ENCODE data around the gene ARHGAP28.

ARHGAP28 gene

DNA sequence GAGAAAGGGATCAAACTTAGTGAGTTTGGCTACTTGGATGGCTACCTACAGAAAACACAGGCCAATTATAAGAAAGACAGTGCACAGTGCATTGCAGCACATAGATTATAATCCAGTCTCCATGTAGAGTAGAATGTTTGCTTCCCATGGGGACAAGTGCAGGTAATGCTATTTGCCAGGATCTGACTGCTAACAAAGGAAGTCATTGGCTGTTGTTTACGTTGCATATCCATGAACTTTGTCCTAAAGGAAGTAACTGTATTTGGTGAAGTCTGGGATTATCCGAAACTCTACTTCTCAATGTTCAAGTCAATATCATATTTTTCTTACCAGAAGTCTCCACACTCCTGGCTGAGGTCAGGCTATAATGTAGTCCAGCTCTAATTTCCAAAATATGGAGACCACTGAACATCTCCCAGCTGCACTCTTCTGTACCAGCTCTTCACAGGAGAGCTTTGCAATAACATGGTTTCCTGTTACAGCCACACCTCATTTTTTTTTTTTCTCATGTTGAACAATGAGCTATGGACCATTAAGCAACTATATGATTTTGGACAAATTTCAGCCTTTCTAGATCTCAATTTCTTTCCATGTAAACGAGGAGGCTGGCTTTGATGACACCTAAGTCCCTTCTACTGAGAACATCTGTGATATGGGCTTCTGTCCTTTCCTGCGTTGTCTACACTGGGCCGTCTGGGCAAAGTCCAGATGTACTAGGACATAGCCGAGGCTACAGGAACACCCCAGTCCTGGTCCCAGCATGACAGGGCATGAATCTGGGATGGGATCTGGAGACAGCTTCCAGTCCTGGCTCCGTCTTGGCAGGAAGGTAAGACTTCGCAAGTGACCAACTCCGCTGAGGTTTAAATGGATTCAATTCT is 233.3 kb downstream of the ARHGAP28 start:
- no peak for DNase-seq (ENCODE audit: low read depth)

DNA sequence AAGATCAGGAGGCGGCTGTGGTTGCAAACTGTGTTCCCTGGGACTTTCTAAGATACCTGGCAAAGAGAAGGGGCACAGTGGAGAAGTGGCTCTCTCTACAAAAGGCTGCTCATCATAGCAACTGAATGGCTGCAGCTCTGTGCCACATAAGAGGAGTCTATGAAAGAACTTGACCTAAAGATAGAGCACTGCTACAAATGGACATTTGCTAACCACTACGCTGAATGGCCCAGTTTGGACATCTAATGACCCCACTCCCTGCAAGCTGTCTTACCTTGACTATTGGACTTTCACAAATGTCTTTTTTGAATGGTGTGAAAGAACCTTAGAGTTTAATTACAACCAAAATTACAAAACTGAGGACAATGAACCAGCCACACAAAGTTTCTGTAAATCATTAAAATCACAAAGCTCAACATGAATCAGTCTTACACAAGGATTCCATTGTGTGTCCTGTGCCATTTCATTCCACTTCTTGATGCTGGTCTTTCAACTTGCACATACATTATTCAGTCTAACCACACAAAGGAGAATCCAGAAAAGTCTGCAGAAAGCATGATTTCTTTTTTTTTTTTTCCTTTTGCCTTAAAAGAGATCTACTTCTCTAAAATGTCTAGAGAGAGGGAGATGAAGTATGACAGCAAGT is 234.1 kb downstream of the ARHGAP28 start:
- DNase-seq (ENCODE audit: low read depth): no peak

All from stimulated activated CD8-positive, alpha-beta memory T cell treated with anti-CD3 and anti-CD28 coated beads, Interleukin-4, amount 100 ng/mL, for 24 hours (primary cell).